ENCODE data around the gene TSHZ2. TPM values are rescaled to one million over a fixed set of nuclear protein-coding genes. Genes with fewer than 3 reads are reported as not detected.

TSHZ2 gene
- total and polyA plus RNA-seq, 2 donors (not counting 1 experiment from before 2014, with no cell fraction given): 1.00 to 5.7 TPM

- Histone ChIP-seq H3K79me2 (ENCODE audit: control insufficient read depth, insufficient read depth, low read length) (no peaks in the 10 kb centered on the region), H3K9ac (ENCODE audit: low read length) (no peak overlapping the region), H3K4me1 (ENCODE audit: control insufficient read depth in 2 of 2, insufficient read depth in 2 of 2, low read length in 2 of 2) (no peaks in the 10 kb centered on the region), H3K36me3 (replicated peaks in 1 of 2; ENCODE audit: control extremely low read depth in 1 of 2, control insufficient read depth in 1 of 2, extremely low read depth in 1 of 2, insufficient read depth in 2 of 2, low read length in 1 of 2) (no peaks in the 10 kb centered on the region), H3K27me3 (replicated peaks in 1 of 4; ENCODE audit: control extremely low read depth in 1 of 4, control insufficient read depth in 3 of 4, insufficient read depth in 4 of 4, low read length in 3 of 4) (peaks cover 0 to 9% (median 2%) of the 10 kb centered on the region in 4 experiments), H3K27ac (ENCODE audit: low read length in 2 of 2) (no peak overlapping the region), H3K4me2 (replicated peaks; ENCODE audit: low read depth, low read length, poor library complexity, severe bottlenecking) (no peak overlapping the region), H3K9me3 (ENCODE audit: control extremely low read depth in 1 of 3, control insufficient read depth in 2 of 3, insufficient read depth in 1 of 3, low read length in 2 of 3) (peaks cover 0 to 9% (median 0%) of the 10 kb centered on the region in 3 donors), H4K20me1 (ENCODE audit: control insufficient read depth, insufficient read depth, low read length, poor library complexity, severe bottlenecking) (no peaks in the 10 kb centered on the region), H3K4me3 (ENCODE audit: control extremely low read depth in 1 of 5, extremely low read depth in 1 of 5, insufficient read depth in 1 of 5, low read depth in 2 of 5, low read length in 4 of 5) (no peak overlapping the region), H2AFZ (ENCODE audit: insufficient read depth, low read depth, low read length, poor library complexity, severe bottlenecking) (no peak overlapping the region)
- ChIA-PET POLR2A (interaction anchor here (0.6 kb wide), 1 partner anchor 185 kb away, joined by 3 read pairs; no protein-coding TSS in a partner anchor), CTCF (interaction anchor here (1.0 kb wide), 1 partner anchor 26 kb away, joined by 3 read pairs; no protein-coding TSS in a partner anchor)
- 83% methylated on average over 1 of the region's 1 CpG for WGBS (ENCODE audit: insufficient coverage)
- Mint-ChIP-seq H3K27me3 (peaks cover 12% of the 10 kb centered on the region), H3K9me3 (ENCODE audit: insufficient read depth) (no peaks in the 10 kb centered on the region), H3K27ac (no peak overlapping the region), H3K4me1 (no peaks in the 10 kb centered on the region), H3K4me3 (no peak overlapping the region)
- intact Hi-C loops (cut with micrococcal nuclease): no loop called here
- no peak for DNase-seq
- TF ChIP-seq CTCF (IDR thresholded peaks at IDR 0.05): no peak
- ATAC-seq (ENCODE audit: low read depth): no peak
These were observed 466.9 kb downstream of the TSHZ2 start for GRCh38 chr20:53439046-53439445.

- ATAC-seq (ENCODE audit: low read depth): no peak
- peaks cover 12% of the 10 kb centered on the region for H3K27me3 Mint-ChIP-seq
- ChIA-PET POLR2A (interaction anchor here (0.6 kb wide), 1 partner anchor 185 kb away, joined by 3 read pairs; no protein-coding TSS in a partner anchor), CTCF (interaction anchor here (1.0 kb wide), 1 partner anchor 27 kb away, joined by 3 read pairs; no protein-coding TSS in a partner anchor)
- no peaks in the 10 kb centered on the region for H3K36me3 ChIP-seq (replicated peaks in 1 of 2; ENCODE audit: control extremely low read depth in 1 of 2, control insufficient read depth in 1 of 2, extremely low read depth in 1 of 2, insufficient read depth in 2 of 2, low read length in 1 of 2)
- H3K27me3 ChIP-seq (replicated peaks in 1 of 4; ENCODE audit: control extremely low read depth in 1 of 4, control insufficient read depth in 3 of 4, insufficient read depth in 4 of 4, low read length in 3 of 4): peaks cover 0 to 9% (median 2%) of the 10 kb centered on the region in 4 experiments
- no peaks in the 10 kb centered on the region for H3K9me3 Mint-ChIP-seq (ENCODE audit: insufficient read depth)
- no peak overlapping the region for H3K9ac ChIP-seq (ENCODE audit: low read length)
- no peak overlapping the region for H3K27ac ChIP-seq (ENCODE audit: low read length in 2 of 2)
- no peak overlapping the region for H3K4me2 ChIP-seq (replicated peaks; ENCODE audit: low read depth, low read length, poor library complexity, severe bottlenecking)
- no peak for DNase-seq
- H4K20me1 ChIP-seq (ENCODE audit: control insufficient read depth, insufficient read depth, low read length, poor library complexity, severe bottlenecking): no peaks in the 10 kb centered on the region
- TF ChIP-seq CTCF (IDR thresholded peaks at IDR 0.05) (no peak), EZH2 (IDR thresholded peaks at IDR 0.05; ENCODE audit: borderline replicate concordance, insufficient read depth, low read depth, low read length, poor library complexity, severe bottlenecking) (no peak)
- no peak overlapping the region for H3K27ac Mint-ChIP-seq
- intact Hi-C loops (cut with micrococcal nuclease): no loop called here
- H3K4me3 ChIP-seq (ENCODE audit: control extremely low read depth in 1 of 5, extremely low read depth in 1 of 5, insufficient read depth in 1 of 5, low read depth in 2 of 5, low read length in 4 of 5): no peak overlapping the region
- H3K4me3 Mint-ChIP-seq: no peak overlapping the region
- peaks cover 0 to 9% (median 0%) of the 10 kb centered on the region in 3 donors for H3K9me3 ChIP-seq (ENCODE audit: control extremely low read depth in 1 of 3, control insufficient read depth in 2 of 3, insufficient read depth in 1 of 3, low read length in 2 of 3)
- no CpG with 5 or more reads among the region's 2 CpGs for WGBS (ENCODE audit: insufficient coverage)
- H2AFZ ChIP-seq (ENCODE audit: insufficient read depth, low read depth, low read length, poor library complexity, severe bottlenecking): no peak overlapping the region
- no peaks in the 10 kb centered on the region for H3K4me1 ChIP-seq (ENCODE audit: control insufficient read depth in 2 of 2, insufficient read depth in 2 of 2, low read length in 2 of 2)
- H3K79me2 ChIP-seq (ENCODE audit: control insufficient read depth, insufficient read depth, low read length): no peaks in the 10 kb centered on the region
- H3K4me1 Mint-ChIP-seq: no peaks in the 10 kb centered on the region
These were observed 467.5 kb downstream of the TSHZ2 start for GRCh38 chr20:53439616-53440015.
